ENCODE results near the gene LITAFD. TPM values are rescaled to one million over a fixed set of nuclear protein-coding genes. Genes with fewer than 3 reads are reported as not detected.

The LITAFD gene
- polyA plus RNA-seq, 6 donors from 2014 or later: not detected

DNA sequence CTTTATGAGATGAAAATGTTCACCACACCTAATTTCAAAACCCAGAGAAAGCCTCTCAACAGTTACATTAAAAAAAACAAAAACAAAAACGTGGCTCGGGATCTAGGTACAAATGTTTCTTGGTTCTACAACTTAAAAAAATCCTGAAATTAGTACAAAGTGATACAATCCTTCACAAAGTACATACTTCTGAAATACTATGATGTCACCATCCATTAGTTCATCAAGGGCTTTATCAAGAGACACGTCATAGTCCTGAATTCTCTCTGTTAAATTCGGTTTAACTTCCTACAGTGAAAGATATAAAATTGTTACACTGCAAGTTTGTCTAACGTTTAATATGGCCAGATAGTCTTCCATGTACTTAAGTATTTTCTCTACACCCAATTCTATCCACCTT lies 18.2 kb downstream of the LITAFD start:
- Mint-ChIP-seq H3K9me3 (no peaks in the 10 kb centered on the region), H3K27me3 (no peaks in the 10 kb centered on the region), H3K4me3 (no peak overlapping the region), H3K27ac (peak overlapping the region in 1 of 6 donors; percentile 61), H3K36me3 (peaks cover 14 to 34% of the 10 kb centered on the region in 2 donors), H3K4me1 (peaks cover 0 to 4% (median 0%) of the 10 kb centered on the region in 3 donors)
- ATAC-seq (ENCODE audit: low read depth in 2 of 2) (no peak), DNase-seq (no peak)

DNA sequence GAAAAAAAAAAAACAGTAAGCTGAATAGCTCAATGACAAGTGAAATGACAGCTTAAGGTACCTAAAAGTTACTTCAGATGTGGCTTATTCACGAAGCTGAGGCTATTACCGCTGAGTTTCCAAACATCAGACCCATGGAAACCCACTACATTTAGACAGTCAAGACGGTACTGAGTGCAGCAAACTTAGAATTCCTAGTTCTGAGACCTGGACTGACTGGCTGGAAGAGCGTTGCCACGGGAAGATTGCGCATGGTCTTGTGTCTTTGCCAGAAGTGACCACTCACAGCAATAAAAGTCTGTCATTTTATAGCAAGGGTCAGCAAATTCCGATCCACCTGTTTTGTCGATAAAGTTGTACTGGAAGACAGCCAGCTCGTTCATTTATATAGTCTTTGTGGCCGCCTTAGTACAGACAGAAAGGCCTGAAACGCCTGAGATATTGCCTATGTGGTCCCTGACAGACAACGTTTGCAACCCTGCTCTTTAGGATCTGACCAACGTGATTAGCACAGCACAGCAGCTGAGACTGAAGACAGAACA lies 19.2 kb downstream of the LITAFD start:
- ATAC-seq (ENCODE audit: low read depth in 2 of 2) (no peak), DNase-seq (no peak)
- Mint-ChIP-seq H3K36me3 (peaks cover 10 to 39% of the 10 kb centered on the region in 2 donors), H3K27ac (peak overlapping the region in 1 of 6 donors; percentile 10), H3K4me3 (no peak overlapping the region), H3K4me1 (peaks cover 0 to 4% (median 0%) of the 10 kb centered on the region in 3 donors), H3K9me3 (no peaks in the 10 kb centered on the region), H3K27me3 (no peaks in the 10 kb centered on the region)

DNA sequence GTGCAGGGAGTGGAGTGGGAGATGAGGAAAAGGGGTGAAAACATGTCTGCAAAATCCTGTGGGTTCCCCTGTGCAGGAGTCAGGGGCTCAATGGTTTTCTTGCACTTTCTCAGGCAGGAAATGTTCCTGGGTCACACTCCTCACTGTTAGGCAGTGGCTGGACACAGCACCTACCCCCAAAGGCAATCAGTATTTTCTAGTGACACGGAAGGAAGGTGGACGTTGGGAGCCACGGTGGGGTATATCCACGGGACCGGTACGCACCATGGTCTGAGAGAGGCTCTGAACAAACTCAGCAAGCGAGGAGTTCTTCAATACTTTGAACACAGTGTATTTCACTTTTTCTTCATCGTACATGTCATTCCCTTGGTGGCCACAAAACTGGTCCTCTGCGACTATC lies 20.9 kb downstream of the LITAFD start:
- Mint-ChIP-seq H3K4me1 (peaks cover 0 to 4% (median 0%) of the 10 kb centered on the region in 3 donors), H3K27me3 (no peaks in the 10 kb centered on the region), H3K9me3 (no peaks in the 10 kb centered on the region), H3K27ac (no peak overlapping the region), H3K4me3 (no peak overlapping the region), H3K36me3 (peaks cover 10 to 32% of the 10 kb centered on the region in 2 donors)
- DNase-seq (no peak), ATAC-seq (ENCODE audit: low read depth in 2 of 2) (no peak)

DNA sequence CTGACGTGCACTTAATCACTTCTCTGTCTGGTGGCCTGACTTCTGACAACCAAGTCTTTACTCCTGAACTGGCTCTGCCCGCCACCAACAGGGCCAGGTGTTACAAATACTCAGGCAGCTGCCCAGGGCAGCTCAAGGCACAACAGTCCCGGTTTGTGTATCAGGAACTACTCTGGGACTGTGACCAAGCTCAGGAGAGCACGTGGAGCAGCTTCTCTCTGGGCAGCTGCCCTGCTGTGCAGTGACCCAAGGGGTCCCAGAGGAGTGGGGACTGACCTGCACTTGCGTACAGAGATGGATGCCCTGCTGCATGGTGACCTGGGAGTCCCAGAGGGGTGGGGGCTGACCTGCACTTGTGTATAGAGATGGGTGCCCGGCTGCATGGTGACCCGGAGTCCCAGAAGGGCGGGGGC lies 21.9 kb downstream of the LITAFD start:
- Mint-ChIP-seq H3K4me3 (peak overlapping the region in 1 of 8 donors; percentile 37), H3K4me1 (peaks cover 0 to 7% (median 0%) of the 10 kb centered on the region in 3 donors), H3K27me3 (no peaks in the 10 kb centered on the region), H3K36me3 (peaks cover 10 to 29% of the 10 kb centered on the region in 2 donors), H3K9me3 (no peaks in the 10 kb centered on the region), H3K27ac (no peak overlapping the region)
- DNase-seq: no peak
- ATAC-seq (ENCODE audit: low read depth in 2 of 2): no peak

DNA sequence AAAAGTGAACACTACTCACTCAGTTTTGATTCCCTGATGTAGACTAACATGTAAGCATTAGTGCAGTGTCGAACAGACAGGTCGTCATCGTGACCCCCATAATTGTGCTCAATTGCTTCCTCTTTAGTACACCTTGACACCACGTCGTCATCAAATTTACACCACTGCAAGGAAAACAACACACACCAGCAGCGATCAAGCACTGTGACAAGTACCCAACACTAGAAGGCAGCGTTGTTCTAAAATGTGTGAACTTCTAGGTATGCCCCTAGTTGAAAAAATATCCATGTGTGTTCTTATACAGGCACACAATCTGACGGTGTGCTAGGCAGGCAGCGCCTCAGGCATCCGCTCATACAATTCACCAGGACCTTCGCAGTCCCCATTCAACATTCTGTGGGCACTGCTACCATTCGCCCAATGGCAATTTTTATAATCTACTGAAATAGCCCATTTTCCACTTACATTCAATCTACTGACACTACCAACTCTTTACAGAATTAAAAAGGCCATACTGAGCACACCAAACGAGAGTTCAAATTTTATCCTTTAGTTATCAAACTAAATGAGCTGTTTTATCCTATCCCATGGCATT lies 23.1 kb downstream of the LITAFD start:
- DNase-seq (peak; percentile 14), ATAC-seq (ENCODE audit: low read depth in 2 of 2) (peak; percentile 76 to 77)
- no peaks in the 10 kb centered on the region for H3K9me3 Mint-ChIP-seq

DNA sequence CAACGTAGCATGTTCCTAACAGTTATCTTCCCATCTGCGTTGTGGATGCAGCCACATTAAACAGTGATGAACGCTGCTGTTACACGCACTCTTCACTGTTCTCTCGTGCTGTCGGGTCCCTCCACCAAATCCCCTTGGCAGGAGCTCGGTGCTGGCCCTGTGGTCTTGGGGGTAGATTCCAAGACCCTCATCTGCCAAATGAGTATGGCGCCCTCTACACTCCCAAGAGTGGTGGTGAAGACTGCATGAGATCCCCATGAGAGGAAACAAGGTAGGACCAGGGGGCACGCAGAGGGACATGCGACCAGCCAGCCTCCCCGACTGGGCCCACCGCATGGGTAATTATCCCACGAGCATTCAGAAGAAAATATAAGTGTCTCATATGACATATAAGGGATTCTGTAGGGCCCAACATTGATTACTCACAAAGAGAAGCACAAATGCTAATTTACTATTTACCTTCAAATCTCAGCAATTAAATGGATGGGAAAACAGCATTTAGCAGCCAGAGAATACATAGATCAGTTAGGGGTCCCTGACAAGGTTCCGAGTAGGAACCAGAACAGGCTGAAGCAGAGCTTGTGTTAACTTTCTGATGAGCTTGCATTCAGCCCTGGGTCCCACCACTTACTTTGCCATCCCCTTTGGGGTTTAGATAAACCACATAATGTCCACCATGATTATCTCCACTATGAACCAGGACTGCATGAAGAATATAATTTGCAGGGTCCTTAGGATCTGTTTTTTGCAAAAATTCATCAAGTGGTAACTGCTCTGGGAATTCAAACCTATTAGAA lies 23.8 kb downstream of the LITAFD start:
- Mint-ChIP-seq H3K9me3 (no peaks in the 10 kb centered on the region), H3K27ac (peak overlapping the region in 2 of 6 donors; percentile 56 to 59), H3K36me3 (peaks cover 18 to 27% of the 10 kb centered on the region in 2 donors), H3K4me3 (no peak overlapping the region), H3K4me1 (peaks cover 0 to 7% (median 0%) of the 10 kb centered on the region in 3 donors), H3K27me3 (no peaks in the 10 kb centered on the region)
- peak in 1 of 2 donors; percentile 15 for ATAC-seq (ENCODE audit: low read depth in 2 of 2)
- DNase-seq: no peak

More for the DNA sequence above, 23.1 kb downstream of the LITAFD start:
- H3K27me3 Mint-ChIP-seq: no peaks in the 10 kb centered on the region
- H3K4me3 Mint-ChIP-seq: no peak overlapping the region
- peaks cover 11 to 27% of the 10 kb centered on the region in 2 donors for H3K36me3 Mint-ChIP-seq
- peak overlapping the region; percentile 3 to 59 (median 25) for H3K27ac Mint-ChIP-seq
- peaks cover 0 to 7% (median 0%) of the 10 kb centered on the region in 3 donors for H3K4me1 Mint-ChIP-seq

DNA sequence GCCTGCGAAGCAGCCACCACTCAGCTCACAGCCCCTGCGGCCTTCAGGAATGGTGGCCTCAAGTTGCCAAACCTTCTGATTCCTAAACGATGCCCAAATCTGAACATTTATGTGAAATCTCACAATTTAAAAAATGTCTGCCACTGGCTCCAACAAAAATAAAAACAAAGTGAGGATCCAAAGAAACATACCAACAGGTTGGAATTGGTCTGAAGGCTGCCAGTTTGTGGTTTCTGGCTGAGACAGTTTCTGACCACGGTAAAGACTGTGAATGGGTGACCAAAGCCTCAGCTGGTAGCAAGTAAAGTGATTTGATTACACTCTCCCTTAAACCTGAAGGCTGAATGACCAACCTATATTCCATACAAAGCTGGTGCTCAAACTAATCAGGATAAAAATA lies 24.9 kb downstream of the LITAFD start:
- H3K9me3 Mint-ChIP-seq: no peaks in the 10 kb centered on the region
- H3K4me1 Mint-ChIP-seq: peaks cover 0 to 10% (median 6%) of the 10 kb centered on the region in 3 donors
- DNase-seq (no peak), ATAC-seq (ENCODE audit: low read depth in 2 of 2) (no peak)
- H3K4me3 Mint-ChIP-seq: no peak overlapping the region
- H3K36me3 Mint-ChIP-seq: peaks cover 15 to 31% of the 10 kb centered on the region in 2 donors
- no peak overlapping the region for H3K27ac Mint-ChIP-seq
- no peaks in the 10 kb centered on the region for H3K27me3 Mint-ChIP-seq

DNA sequence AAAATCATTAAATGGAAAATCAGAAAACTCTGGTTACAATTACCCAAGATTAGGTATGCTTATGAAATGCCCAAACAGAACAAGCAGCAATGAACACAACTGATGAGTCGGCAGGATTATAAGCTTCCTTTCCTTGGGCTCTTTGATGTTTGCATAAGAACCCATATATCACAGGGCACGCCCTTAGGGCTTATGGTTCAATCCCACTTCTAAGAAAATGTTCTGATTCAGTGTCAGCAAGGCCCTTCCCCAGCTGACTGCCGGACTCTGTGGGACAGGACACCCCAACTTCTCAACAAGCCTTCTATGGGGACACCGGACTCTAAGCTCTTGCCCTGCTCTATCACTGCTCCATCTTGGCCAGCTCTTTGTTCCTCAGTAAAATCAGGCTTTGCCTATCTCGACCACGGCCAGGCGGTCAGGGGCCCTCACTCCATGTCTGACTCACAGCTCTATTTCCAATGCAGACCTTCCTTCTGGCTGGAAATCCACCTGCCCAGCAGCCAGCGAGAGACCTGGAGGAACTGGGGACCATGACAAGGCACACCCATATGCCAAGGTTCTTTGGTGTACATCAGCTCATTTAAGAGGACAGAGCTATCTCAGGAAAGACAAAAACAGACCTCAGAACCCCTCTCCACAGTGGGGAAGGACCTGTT lies 26.8 kb downstream of the LITAFD start:
- no peak for ATAC-seq (ENCODE audit: low read depth in 2 of 2)
- Mint-ChIP-seq H3K27ac (peak overlapping the region in 2 of 6 donors; percentile 59 to 67), H3K27me3 (no peaks in the 10 kb centered on the region), H3K36me3 (peaks cover 25 to 40% of the 10 kb centered on the region in 2 donors), H3K4me3 (no peak overlapping the region), H3K9me3 (no peaks in the 10 kb centered on the region), H3K4me1 (peaks cover 0 to 10% (median 6%) of the 10 kb centered on the region in 3 donors)
- no peak for DNase-seq

DNA sequence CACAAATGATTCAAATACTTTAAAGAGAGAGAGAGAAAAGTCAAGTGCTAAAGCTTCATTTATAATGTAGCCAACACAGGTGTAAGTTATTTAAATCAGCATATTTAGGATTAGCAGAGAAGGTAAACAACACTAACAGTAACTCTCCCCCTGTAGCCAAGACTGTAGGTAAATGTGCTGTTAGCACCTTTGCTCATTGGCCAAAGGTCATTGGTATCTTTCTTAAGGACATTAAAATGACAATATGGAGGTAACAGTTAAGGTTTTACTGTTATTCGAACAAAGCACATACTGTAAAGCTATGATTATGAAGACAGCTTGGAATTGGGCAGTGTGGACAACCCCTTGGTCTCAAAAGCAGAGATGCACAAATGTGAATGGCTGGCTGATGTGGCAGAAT lies 28.7 kb downstream of the LITAFD start:
- Mint-ChIP-seq H3K4me1 (peaks cover 2 to 13% (median 6%) of the 10 kb centered on the region in 3 donors), H3K36me3 (peaks cover 25 to 44% of the 10 kb centered on the region in 2 donors), H3K4me3 (peak overlapping the region in 1 of 8 donors; percentile 9), H3K27me3 (no peaks in the 10 kb centered on the region), H3K9me3 (no peaks in the 10 kb centered on the region), H3K27ac (peak overlapping the region in 3 of 6 donors; percentile 20 to 75 (median 28))
- no peak for ATAC-seq (ENCODE audit: low read depth in 2 of 2)
- DNase-seq: no peak

DNA sequence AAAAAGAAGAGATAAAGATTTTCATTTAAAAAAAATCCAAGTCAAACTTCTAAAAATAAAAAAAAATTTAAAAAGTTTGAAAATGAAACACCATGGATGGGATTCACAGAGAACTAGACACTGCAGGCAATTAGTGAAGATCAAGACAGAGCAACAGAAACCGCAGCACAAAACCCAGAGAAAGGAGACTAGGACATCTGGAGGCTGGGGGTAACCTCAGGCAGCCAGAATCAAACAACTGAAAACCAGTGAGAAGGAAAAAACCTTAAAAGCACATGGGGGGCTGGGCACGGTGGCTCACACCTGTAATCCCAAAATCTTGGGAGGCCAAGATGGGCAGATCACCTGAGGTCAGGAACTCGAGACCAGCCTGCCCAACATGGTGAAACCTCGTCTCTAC lies 30.6 kb downstream of the LITAFD start:
- no peak for DNase-seq
- Mint-ChIP-seq H3K4me1 (peaks cover 11 to 27% (median 12%) of the 10 kb centered on the region in 3 donors), H3K9me3 (no peaks in the 10 kb centered on the region), H3K36me3 (peaks cover 25 to 41% of the 10 kb centered on the region in 2 donors), H3K27me3 (no peaks in the 10 kb centered on the region), H3K27ac (peak overlapping the region in 2 of 6 donors; percentile 17 to 26), H3K4me3 (peak overlapping the region in 1 of 8 donors; percentile 12)
- ATAC-seq (ENCODE audit: low read depth in 2 of 2): no peak

DNA sequence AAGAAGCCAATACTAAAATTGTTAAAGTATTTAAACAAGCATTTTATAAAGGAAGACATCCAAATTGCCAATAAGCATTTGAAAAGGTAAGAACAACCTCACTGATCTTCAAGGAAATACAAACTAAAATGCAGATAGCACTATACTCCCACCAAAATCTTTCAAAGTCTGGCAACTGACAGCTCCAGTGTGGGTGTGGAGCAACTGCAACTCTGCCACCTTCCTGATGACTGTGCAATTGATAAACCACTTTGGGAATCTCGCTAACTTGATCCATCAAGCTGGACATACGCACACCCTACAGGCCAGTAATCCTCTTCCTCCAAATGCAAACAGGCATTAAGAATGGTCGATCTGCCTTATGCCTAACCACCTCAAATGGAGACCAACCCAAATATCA lies 31.9 kb downstream of the LITAFD start:
- no peaks in the 10 kb centered on the region for H3K9me3 Mint-ChIP-seq
- no peak overlapping the region for H3K4me3 Mint-ChIP-seq
- DNase-seq (no peak), ATAC-seq (ENCODE audit: low read depth in 2 of 2) (no peak)
- peaks cover 33 to 37% of the 10 kb centered on the region in 2 donors for H3K36me3 Mint-ChIP-seq
- no peaks in the 10 kb centered on the region for H3K27me3 Mint-ChIP-seq
- peak overlapping the region in 3 of 6 donors; percentile 44 to 66 (median 56) for H3K27ac Mint-ChIP-seq
- H3K4me1 Mint-ChIP-seq: peaks cover 8 to 27% (median 17%) of the 10 kb centered on the region in 3 donors

DNA sequence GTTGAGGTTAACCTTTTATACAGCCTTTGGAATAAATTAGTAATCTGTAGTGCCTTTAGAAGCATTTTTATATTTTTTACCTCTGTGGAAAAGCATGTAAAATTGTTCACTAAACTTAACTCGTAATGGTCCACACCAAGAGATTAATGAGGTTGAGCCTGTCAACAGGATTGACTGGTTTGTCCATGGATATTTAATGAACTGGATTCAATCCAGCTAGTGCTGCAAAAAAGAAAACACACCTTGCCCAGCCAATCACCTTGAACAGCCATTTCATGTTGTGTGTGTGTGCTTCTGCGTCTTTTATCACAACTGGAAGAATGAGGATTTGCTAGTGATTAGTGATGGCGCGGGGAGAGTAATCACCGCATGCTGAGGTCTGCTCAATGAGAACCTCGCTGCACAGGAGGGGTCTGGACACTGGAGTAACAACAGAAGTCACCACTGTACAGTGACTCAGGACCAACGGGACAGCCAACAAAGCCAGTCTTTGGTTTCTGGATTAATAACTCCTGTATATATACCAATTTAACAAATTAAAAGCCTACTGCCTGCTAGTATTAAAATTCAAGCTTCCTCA lies 33.7 kb downstream of the LITAFD start:
- DNase-seq: no peak
- peaks cover 35 to 39% of the 10 kb centered on the region in 2 donors for H3K36me3 Mint-ChIP-seq
- H3K4me3 Mint-ChIP-seq: no peak overlapping the region
- H3K4me1 Mint-ChIP-seq: peaks cover 11 to 27% (median 17%) of the 10 kb centered on the region in 3 donors
- no peak for ATAC-seq (ENCODE audit: low read depth in 2 of 2)
- no peaks in the 10 kb centered on the region for H3K27me3 Mint-ChIP-seq
- peak overlapping the region in 4 of 6 donors; percentile 28 to 80 (median 58) for H3K27ac Mint-ChIP-seq
- H3K9me3 Mint-ChIP-seq: no peaks in the 10 kb centered on the region

Data from naive B cell (primary cell).